DMS79 treated with DMSO at 0.1 percent for 48 hours (cell line): ENCODE data around the gene EIF2B5.
"Not testable (repeated sequence)": the region's sequence is repeated elsewhere in the genome, so short reads cannot be mapped to it uniquely, and the experiment has no call there.

Experiments
- DNase-seq: peaks from one replicate; lab custom pipeline; 2025; lab: John Stamatoyannopoulos, UW

The EIF2B5 gene

GRCh38 chr3:184135149-184135910, at the start of gene EIF2B5:
TSS of gene EIF2B5 (plus strand) at chr3:184135358. CDS start at chr3:184135386, 28 bp downstream.
- peak; percentile 87 for DNase-seq

GRCh38 chr3:184085389-184085852, 49.7 kb upstream of the EIF2B5 start:
- no peak for DNase-seq

GRCh38 chr3:184092199-184092598, 43.0 kb upstream of the EIF2B5 start:
- DNase-seq, result no peak

- no peak for DNase-seq
Measured at GRCh38 chr3:184096811-184097383, 38.3 kb upstream of the EIF2B5 start, which contains the start of gene HTR3E. TSS of gene HTR3E (plus strand) at chr3:184097064. CDS start at chr3:184097530, 466 bp downstream.

GRCh38 chr3:184097556-184097955, 37.6 kb upstream of the EIF2B5 start:
- no peak for DNase-seq

GRCh38 chr3:184099806-184100686, 35.1 kb upstream of the EIF2B5 start:
- DNase-seq, result no peak

GRCh38 chr3:184110316-184110725, 24.8 kb upstream of the EIF2B5 start:
- no peak for DNase-seq

GRCh38 chr3:184116017-184116416, 19.1 kb upstream of the EIF2B5 start:
- DNase-seq, result no peak

- DNase-seq, result no peak
Measured at GRCh38 chr3:184117636-184118035, 17.5 kb upstream of the EIF2B5 start.

GRCh38 chr3:184121031-184121430, 14.1 kb upstream of the EIF2B5 start:
- not testable (repeated sequence) for DNase-seq

- no peak for DNase-seq
Measured at GRCh38 chr3:184126006-184126405, 9.2 kb upstream of the EIF2B5 start.

GRCh38 chr3:184129012-184129411, 6.1 kb upstream of the EIF2B5 start:
- DNase-seq, result no peak

- DNase-seq, result no peak
Measured at GRCh38 chr3:184132945-184133344, 2.2 kb upstream of the EIF2B5 start.

- peak; percentile 64 for DNase-seq
Measured at GRCh38 chr3:184133840-184134745, 1.1 kb upstream of the EIF2B5 start.

GRCh38 chr3:184134746-184135148, 411 bp upstream of the EIF2B5 start:
- DNase-seq, result no peak

- no peak for DNase-seq
Measured at GRCh38 chr3:184135911-184136260, 728 bp downstream of the EIF2B5 start.

GRCh38 chr3:184140436-184140835, 5.3 kb downstream of the EIF2B5 start:
- DNase-seq, result no peak

- no peak for DNase-seq
Measured at GRCh38 chr3:184142199-184142598, 7.0 kb downstream of the EIF2B5 start.

GRCh38 chr3:184143327-184143726, 8.2 kb downstream of the EIF2B5 start:
- DNase-seq, result no peak

- no peak for DNase-seq
Measured at GRCh38 chr3:184144505-184144904, 9.3 kb downstream of the EIF2B5 start.

GRCh38 chr3:184145111-184145524, 10.0 kb downstream of the EIF2B5 start:
- no peak for DNase-seq
